Body of pancreas (tissue), 4 donors: Measurements from ENCODE around the gene GTF2F2.

ENCODE experiments used
- POLR2A ChIP-seq, 3 donors: fragments of 450-650 bp; IDR thresholded peaks; one replicate each; pipeline ENCODE4 v1.6.1; 2016; ENCODE audit warnings: antibody characterized with exemption in 3 of 3, mild to moderate bottlenecking in 2 of 3
- TF ChIP-seq, protein P1 (sequence below), 7 experiments: fragments of 450-650 bp in 4 of 7; fragments of 200-600 bp in 3 of 7; sonication (generic) in 3 of 7; IDR thresholded peaks; one replicate each; pipeline ENCODE4 v1.5.1; 2016 to 2019; ENCODE audit warnings: antibody characterized with exemption in 7 of 7

DNA sequence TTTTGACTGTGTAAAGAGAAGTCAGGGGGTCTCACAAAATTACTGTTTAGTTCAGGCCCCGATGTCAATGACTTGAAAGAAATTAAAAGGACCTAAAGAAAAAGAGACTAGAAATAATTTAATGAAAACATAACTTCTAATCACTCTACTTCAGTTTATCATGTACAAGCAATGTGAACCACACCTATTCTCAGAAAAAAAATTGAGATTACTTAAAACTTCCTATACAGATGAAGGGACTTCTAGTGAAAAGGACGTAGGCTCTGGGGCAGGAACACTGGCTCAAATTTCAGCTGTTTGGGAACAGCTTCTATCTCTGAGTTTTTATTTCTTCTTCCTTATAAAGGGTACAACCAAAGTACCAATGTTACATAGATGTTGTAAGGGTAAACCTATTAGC, 182.7 kb downstream of the GTF2F2 start:
- TF ChIP-seq, protein P1, sequence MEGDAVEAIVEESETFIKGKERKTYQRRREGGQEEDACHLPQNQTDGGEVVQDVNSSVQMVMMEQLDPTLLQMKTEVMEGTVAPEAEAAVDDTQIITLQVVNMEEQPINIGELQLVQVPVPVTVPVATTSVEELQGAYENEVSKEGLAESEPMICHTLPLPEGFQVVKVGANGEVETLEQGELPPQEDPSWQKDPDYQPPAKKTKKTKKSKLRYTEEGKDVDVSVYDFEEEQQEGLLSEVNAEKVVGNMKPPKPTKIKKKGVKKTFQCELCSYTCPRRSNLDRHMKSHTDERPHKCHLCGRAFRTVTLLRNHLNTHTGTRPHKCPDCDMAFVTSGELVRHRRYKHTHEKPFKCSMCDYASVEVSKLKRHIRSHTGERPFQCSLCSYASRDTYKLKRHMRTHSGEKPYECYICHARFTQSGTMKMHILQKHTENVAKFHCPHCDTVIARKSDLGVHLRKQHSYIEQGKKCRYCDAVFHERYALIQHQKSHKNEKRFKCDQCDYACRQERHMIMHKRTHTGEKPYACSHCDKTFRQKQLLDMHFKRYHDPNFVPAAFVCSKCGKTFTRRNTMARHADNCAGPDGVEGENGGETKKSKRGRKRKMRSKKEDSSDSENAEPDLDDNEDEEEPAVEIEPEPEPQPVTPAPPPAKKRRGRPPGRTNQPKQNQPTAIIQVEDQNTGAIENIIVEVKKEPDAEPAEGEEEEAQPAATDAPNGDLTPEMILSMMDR (IDR thresholded peaks at IDR 0.05) = no peak
- TF ChIP-seq POLR2A (IDR thresholded peaks at IDR 0.05) = no peak
